GM19328 (cell line): ENCODE data around the gene KIFC3.
"Not testable (repeated sequence)": the region's sequence is repeated elsewhere in the genome, so short reads cannot be mapped to it uniquely, and the experiment has no call there.

Experiments used
- ATAC-seq: cut with Tn5 transposase; IDR thresholded peaks from one replicate; pipeline ENCODE4 v1.9.1; 2021; ENCODE audit warnings: mild to moderate bottlenecking, moderate library complexity; ENCODE audit not compliant: unreplicated experiment

KIFC3 gene

DNA sequence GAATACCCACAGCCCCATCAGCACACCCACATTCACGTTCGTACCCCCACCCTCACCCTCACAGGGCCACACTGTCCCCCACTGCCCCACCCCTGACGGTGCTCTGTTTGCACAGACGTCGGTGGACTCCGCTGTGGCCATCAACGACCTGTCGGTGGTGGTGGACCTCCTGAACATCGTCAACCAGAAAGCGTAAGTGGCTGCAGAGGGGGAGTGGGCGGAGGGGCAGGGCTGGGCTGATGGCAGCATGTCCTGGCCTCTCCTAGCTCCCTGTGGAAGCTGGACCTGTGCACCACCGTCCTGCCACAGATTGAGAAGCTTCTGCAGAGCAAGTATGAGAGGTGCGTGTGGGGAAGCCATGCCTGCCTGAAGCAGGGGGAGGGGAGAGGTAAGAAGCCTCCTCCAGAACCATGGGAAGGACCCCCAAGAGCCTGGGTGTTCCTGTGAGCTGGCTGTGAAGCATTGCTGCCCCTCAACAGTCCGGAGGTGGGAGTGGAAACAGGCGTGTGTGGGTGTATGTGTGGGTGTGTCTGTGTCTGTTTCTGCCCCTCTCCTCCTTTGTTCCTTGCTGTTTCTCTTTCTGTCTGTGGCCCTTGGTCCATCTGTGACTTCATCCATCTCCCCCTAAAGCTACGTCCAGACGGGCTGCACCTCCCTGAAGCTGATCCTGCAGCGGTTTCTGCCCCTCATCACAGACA is 46.4 kb downstream of the KIFC3 start:
- ATAC-seq, result no peak

DNA sequence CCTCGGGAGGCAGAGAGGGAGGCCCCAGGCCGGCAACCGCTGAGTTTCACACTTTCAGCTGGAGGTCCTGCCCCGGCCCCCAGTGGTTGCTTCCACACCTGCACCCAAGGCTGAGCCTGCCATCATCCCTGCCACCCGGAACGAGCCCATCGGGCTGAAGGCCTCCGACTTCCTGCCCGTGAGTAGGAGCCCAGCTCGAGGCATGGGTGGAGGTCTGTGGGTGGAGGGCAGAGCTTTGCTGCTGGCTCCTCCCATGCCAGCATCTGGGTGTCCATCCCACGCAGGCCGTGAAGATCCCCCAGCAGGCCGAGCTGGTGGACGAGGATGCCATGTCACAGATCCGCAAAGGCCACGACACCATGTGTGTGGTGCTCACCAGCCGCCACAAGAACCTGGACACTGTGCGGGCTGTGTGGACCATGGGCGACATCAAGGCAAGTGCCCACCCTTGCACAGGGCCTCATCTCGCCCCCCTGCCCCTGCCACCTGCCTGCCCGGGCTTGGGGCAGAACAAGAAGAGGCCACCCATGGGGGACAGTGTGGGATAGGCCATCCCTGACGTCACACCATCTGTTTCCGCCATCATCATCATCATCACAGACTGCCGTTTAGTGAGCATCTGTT is 47.1 kb downstream of the KIFC3 start:
- no peak for ATAC-seq

DNA sequence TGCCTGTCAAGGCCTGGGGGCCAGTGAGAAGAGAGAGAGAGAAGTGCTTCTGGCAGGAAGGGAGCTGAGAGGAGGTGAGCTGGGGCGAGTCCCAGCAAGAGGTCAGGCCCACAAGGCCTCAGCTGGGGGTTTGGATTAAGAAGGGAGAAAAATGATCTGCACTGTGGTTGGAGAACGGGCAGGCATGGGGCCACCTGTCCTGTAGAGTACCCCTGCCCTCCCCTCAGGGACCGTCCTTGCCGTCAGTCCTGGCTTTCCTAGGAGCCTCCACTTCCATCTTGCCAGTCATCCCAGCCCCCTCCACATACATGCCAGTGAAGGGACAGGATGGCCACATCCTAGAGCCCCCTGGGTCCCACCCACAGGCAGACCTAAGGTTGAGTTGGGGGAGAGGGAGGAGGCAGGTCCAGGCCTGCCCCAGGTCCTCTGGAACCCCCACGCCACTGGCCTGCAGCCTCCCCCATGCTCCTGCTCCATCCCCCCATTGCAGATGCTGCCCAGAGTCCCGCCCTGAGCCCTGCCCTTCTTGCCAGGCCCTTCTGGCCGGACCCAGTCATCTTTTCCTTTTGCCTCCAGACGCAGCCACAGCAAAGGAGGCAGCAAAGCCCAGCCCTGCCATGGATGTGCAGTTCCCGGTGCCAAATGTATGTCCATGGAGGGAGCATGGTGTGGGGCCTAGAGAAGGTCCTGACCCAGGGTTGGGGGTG is 47.8 kb downstream of the KIFC3 start:
- no peak for ATAC-seq

DNA sequence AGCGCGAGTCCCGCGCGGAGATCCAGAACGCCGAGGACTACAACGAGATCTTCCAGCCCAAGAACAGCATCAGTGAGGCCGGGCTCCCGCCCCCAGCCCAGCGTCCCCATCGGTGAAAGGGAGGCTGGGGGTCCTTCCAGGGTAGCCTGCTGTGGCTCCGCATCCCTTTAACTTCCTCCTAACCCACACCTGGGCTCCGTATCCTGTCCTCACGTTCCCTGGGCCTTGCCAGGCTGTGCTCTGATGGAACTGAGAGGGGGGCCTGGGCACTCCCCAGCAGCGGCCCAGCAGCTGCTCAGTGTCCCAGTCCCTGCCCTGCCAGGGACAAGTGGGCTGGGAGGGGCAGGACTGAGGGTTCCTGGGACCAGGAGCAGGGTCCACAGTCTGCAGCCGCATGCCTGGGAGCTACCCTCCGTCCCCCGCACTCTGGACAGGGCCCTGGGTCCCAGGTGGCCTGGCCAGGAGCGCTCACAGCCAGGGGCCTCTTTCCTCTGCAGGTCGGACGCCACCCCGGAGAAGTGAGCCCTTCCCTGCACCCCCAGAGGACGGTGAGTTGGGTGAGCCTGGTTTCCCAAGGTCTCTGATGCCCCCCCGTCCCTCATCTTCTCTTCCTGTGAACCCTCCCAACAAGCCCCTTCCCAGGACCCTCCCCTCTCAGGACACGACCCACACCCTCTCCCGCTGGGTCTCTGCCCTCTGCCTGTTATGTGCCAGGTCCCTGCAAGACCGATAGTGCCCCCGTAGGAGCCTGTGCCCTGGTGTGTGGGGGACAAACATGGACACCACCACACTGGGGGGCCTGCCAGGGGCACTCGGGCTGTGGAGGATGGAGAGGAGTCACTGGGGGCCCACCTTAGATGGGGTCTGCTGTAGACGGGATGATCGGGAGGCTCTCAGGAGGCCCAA is 48.6 kb downstream of the KIFC3 start:
- no peak for ATAC-seq

DNA sequence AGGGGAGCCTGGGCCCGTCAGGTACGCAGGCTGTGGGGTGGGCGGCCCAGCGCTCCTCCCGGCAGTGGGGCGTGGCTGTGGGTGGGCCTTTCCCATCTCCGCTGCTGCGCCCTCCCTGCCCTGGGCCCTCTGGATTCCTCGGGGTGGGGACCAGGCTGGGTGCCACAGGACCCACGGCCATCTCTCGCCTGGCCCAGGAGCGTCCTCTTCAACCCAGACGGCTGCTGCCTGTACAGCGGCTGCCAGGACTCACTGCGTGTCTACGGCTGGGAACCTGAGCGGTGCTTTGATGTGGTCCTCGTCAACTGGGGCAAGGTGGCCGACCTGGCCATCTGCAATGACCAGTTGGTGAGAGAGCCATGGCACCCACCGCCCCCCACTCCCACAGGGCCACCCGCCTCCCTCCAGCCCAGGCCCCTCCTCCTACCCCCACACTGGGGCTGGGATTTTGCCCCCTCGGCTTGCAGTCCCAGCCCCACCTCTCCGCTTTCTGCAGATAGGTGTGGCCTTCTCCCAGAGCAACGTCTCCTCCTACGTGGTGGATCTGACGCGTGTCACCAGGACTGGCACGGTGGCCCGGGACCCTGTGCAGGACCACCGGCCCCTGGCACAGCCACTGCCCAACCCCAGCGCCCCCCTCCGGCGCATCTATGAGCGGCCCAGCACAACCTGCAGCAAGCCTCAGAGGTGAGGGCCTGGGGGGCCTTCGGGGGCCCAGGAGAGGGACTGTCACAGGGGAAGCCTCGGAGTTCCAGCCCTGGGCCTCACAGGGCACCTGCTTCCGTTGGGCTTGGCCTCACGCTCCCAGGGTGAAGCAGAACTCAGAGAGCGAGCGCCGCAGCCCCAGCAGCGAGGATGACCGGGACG is 49.5 kb downstream of the KIFC3 start:
- ATAC-seq, result no peak

DNA sequence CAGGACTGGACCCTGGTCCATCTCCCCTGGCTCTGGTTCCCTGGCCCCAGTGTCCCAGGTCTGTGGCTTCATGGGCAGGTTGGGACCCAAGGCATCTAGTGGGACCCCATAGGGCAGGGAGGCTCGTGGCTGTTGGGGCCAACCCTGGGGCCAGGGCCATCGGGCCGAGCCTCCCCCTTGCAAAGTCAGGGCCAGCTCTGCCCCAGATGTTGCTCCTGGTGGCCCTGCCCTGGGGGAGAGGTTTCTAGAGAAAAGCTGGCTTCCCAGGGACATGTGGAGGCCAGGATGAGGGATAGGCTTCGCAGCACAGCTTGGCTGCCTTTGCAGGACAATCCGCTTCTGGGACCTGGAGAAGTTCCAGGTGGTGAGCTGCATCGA is 50.1 kb downstream of the KIFC3 start:
- ATAC-seq, result no peak

DNA sequence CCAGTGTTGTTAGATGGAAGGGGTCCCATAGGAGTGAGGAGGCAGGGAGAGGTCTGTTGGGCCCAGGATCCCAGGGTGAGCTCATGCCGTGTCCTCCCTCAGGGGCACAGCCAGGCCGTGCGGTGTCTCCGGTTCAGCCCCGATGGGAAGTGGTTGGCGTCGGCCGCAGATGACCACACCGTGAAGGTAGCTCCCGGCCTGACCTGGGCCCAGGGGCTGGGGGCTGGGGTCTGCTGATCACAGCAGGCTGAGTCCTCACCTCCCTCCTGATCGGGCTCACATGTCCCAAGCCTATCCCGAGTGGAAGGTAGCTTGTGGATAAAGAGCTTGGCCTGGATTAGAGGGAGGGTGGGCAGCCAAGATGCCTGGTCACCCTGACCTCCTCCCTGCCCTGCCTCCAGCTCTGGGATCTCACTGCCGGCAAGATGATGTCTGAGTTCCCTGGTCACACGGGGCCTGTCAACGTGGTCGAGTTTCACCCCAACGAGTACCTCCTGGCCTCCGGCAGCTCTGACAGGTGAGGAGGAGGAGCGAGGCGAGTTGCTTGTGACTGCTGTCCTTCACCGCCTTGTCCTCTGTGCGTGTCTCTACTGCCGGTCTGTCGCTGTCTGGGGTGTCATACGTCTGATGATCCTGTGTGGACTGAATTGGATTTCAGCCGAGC is 50.6 kb downstream of the KIFC3 start:
- no peak for ATAC-seq

DNA sequence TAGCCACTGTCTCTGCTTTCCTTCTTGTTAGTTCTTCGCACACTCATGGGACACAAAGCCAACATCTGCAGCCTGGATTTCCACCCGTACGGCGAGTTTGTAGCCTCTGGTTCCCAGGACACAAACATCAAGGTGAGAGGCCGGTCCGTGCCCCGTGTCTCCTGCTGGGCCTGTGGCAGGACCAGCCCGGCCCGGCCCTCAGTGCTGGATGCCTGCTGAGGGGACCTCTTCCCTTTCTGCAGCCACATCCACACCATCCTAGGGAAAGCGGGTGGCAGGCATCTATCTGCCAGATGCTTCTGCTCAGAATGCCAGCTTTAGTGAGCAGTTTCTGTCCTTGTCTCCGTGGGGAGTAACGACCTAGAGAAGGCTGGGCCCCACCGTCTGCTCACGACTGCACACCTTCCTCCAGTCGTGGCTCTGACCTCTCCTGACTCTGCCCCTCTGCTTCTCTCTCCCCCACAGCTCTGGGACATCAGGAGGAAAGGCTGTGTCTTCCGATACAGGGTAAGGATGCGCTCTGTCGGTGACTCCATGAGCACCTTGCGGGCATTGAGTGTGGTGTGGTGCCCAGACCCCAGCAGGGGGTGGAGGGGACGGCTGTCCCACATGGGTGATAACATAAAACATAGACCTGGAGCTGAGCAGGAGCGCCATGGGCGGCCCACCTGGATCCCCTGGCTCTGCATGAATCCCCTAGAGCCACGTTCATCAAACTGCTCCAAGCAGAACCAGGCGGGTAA is 51.3 kb downstream of the KIFC3 start:
- ATAC-seq, result no peak

DNA sequence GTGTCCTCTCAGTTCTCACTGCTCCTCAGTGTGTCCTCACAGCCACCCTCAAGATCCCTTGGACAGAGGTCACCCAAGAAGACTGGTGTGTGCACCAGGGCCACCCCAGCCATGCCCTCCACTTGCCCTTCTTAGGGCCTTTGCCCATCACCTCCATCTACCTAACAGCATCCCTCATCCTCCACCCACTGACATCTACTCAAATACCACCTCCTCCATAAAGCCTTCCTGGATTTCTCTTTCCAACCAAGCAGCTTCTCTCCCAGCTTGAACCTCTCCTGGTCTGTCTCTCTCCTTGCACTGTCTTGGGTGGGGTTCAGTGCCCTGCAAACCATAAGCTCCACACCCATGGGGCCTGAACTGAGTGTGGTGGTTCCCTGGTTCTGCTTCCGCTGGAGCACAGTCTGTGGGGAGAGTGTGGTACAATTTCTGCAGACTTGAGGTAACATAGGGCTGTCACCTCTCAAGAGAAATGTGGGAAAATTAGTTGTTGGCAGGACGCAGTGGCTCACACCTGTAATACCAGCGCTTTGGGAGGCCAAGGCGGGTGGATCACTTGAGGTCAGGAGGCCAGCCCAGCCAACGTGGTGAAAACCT is 52.3 kb downstream of the KIFC3 start:
- ATAC-seq, result no peak

DNA sequence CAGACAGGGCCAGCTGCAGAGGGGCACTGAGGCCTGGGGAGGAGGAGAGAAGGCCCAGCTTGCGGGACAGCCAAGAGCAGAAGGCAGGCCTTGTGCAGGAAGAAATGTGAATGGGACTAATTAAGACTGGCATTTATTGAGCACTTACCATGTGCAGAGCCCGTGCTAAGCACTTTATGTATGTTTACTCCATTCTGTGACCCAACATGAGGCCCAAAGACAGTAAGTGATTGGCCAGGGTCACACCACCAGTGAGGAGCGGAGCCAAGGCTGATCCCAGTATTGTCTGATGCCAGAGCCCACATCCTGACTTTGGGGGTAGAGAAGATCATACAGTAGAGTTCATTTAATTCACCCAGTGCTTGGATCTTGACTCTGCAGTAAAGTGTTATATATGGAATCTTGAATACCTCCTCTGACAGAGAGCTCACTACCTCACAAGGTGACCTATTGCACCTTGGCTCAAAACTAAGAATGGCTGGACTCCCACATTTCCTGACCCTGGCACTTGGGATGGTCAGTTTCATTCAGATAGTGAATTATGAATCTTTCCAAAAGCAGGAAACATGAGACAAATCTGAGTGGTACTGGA is 53.1 kb downstream of the KIFC3 start:
- ATAC-seq, result no peak

DNA sequence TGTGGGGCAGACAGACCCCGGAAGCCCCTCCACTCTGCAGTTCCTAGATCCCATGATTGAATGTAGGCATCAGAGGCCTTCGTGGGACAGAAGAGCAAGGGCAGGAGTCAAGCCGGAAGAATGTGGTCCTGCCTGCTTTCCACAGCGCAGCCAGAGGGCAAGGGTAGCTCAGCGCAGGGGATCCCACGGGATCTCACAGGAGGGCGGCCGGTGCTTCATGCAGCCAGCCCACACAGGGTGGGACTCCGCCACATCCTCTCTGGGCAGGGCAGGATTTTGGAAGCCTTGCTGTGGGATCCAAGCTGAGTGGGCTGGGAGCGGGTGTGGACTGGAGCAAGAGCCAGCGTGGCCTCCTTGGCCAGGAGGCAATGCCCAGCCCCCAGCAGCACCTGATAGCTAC is 53.7 kb downstream of the KIFC3 start:
- no peak for ATAC-seq

DNA sequence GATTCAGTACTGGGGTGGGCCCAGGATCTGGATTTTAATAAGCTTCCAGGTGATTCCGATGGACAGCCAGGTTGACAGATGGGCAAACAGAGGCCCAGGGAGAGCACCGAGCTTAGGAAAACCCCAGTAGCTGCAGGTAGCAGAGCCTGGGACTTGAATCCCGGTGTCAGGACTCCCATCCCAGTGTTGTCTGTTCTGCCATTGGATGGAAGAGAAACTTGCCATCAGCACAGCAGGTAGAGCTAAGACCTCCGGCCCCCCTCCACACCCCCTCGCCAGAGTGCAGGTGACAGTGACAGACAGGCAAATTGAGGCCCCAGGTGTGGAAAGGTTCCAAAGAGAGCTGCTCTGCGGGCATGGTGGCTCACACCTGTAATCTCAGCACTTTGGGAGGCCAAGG is 54.3 kb downstream of the KIFC3 start:
- no peak for ATAC-seq

DNA sequence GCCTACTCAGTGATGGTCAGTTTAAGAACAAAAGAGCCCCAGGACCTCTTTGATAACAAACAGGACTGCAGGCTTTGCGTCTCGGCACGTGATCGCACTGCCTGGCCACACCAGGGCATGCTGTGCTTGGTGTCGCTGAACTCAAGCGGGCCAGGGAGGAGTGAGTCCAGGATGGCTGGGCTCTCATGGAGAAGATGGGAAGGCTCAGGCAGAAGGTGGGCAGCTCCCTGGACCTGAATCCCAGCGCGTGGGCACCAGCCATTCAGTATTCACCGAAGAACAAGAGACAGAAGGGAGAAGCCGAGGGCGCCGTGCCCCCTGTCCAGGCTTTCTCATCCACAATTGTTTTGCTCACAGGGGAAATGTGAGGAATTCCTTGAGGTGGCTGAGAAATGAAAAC is 54.8 kb downstream of the KIFC3 start:
- no peak for ATAC-seq

DNA sequence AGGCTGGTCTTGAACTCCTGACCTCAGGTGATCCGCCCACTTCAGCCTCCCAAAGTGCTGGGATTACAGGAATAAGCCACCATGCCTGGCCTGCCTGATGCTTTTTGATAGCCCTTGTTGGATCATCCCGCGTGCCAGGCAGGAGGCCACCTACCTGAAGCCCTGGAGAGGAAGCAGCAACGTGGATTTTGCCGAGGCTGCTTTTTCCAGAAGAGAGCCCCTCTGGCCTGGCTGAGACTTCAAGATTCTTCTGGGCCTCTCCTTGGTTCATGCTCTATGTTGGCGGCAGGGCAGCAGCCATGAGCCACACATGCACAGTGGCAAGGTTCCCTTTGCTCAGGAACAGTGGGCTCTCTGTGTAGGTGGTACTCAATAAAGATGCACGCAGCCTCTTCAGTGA is 55.2 kb downstream of the KIFC3 start:
- ATAC-seq, result no peak

DNA sequence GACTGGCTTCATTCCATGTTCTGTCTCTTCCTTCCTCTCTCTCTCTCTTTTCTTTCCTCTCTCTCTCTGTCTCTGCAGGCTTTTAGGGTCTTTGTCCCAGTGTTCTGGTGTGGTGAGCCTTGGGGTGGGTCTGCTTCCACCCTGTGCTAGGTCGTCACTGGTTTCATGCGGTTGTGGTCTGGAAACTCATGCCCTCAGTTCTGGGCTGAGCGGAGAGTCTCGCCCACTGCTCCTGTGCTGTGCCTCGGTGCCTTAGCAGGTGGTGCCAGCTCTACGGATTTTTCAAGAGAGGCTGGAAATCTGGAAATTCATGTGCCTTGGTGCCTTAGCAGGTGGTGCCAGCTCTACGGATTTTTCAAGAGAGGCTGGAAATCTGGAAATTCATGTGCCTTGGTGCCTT is 56.0 kb downstream of the KIFC3 start:
- not testable (repeated sequence) for ATAC-seq

DNA sequence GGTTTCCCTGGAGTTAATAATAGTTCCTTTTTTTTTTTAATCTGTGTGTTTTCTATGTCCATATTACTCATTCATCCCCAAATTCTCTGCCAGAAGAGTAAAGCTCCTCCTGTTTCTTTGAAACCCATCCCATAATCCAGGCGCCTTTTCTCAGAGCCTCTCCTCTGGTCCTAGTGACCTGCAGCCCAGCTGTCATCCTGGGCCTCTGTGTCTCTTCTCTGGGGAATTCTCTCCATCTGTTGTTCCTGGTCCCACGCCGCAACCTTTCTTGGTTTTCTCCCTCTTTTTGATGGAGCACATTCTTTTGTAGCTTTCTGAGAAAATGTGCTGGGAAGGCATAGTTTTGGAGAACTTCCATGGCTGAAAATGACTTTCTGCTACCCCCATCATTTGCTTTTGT is 56.5 kb downstream of the KIFC3 start:
- ATAC-seq, result no peak

DNA sequence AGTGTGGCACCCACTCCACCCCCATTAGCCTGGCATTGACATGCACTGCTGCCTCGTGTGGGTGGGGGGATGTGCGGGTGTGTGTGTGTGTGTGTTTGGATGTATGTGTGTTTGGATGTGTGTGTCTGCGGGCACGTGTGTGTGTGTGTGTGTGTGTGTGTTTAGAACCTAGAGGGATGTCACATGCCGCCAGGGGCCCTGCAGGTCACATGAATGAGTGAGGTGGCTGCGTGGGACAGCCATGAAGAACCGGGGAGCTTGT is 57.7 kb downstream of the KIFC3 start:
- ATAC-seq, result no peak

DNA sequence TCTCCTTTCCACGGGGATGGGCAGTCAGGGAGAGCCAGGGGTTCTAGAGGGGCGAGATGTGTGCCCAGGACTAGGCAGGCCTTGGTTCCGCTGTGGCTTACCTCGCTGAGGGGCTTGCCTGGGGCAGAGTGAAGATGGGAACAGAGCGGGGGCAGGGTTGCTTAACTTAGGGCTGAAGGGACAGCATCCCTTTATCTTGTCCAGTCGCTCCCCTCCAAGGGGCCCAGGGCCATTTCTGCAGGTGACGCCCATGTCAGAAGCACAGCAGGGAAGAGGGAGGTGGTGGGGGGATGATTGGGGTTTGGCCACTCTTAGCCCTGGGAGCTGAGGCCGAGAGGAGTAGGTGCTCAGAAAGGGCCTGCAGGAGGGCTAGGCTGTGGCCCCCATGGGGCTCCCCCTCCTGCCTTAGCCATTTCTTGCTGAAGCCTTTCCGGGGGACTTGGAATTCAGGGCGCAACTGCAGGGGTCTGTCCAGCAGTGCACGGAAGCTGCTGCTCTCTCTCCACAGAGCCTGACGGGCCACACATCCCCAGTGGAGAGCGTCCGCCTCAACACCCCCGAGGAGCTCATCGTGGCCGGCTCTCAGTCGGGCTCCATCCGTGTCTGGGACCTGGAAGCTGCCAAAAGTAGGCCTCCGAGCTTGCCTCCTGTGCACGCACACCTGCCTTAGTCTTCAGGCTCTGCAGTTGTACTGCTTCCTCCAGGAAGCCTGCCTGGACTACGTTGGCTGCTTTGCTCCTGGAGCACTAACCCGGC is 58.2 kb downstream of the KIFC3 start:
- no peak for ATAC-seq
